ENCODE measurements around the gene GRHPR.

GRHPR gene

GRCh38 chr9:37379835-37380234 is 42.7 kb upstream of the GRHPR start:
- H3K4me3 ChIP-seq (ENCODE audit: low read depth, low read length): no peak overlapping the region
- in situ Hi-C loops (cut with HindIII; ENCODE audit: low sequenced_read_pairs): no loop called here
- TF ChIP-seq CTCF (IDR thresholded peaks at IDR 0.05; ENCODE audit: low read depth, low read length): no peak
- DNase-seq (ENCODE audit: low read depth, low spot score): no peak

GRCh38 chr9:37380570-37380969 is 41.9 kb upstream of the GRHPR start:
- TF ChIP-seq CTCF (IDR thresholded peaks at IDR 0.05; ENCODE audit: low read depth, low read length): no peak
- in situ Hi-C loops (cut with HindIII; ENCODE audit: low sequenced_read_pairs): no loop called here
- no peak for DNase-seq (ENCODE audit: low read depth, low spot score)
- no peak overlapping the region for H3K4me3 ChIP-seq (ENCODE audit: low read depth, low read length)

- no peak overlapping the region for H3K4me3 ChIP-seq (ENCODE audit: low read depth, low read length)
- TF ChIP-seq CTCF (IDR thresholded peaks at IDR 0.05; ENCODE audit: low read depth, low read length): no peak
- DNase-seq (ENCODE audit: low read depth, low spot score): no peak
- in situ Hi-C loops (cut with HindIII; ENCODE audit: low sequenced_read_pairs): no loop called here
Measured at GRCh38 chr9:37381094-37381741, 41.3 kb upstream of the GRHPR start.

GRCh38 chr9:37382161-37382981 is 40.1 kb upstream of the GRHPR start:
- no peak for TF ChIP-seq CTCF (IDR thresholded peaks at IDR 0.05; ENCODE audit: low read depth, low read length)
- DNase-seq (ENCODE audit: low read depth, low spot score): no peak
- in situ Hi-C loops (cut with HindIII; ENCODE audit: low sequenced_read_pairs): no loop called here
- H3K4me3 ChIP-seq (ENCODE audit: low read depth, low read length): no peak overlapping the region

- in situ Hi-C loops (cut with HindIII; ENCODE audit: low sequenced_read_pairs): no loop called here
- DNase-seq (ENCODE audit: low read depth, low spot score): no peak
- no peak for TF ChIP-seq CTCF (IDR thresholded peaks at IDR 0.05; ENCODE audit: low read depth, low read length)
- no peak overlapping the region for H3K4me3 ChIP-seq (ENCODE audit: low read depth, low read length)
Measured at GRCh38 chr9:37382982-37383357, 39.5 kb upstream of the GRHPR start.

GRCh38 chr9:37383393-37383792 is 39.1 kb upstream of the GRHPR start:
- H3K4me3 ChIP-seq (ENCODE audit: low read depth, low read length): no peak overlapping the region
- no peak for DNase-seq (ENCODE audit: low read depth, low spot score)
- in situ Hi-C loops (cut with HindIII; ENCODE audit: low sequenced_read_pairs): no loop called here
- TF ChIP-seq CTCF (IDR thresholded peaks at IDR 0.05; ENCODE audit: low read depth, low read length): no peak

Data from astrocyte of the spinal cord (primary cell).